DND-41 (cell line): ENCODE measurements around the gene MELTF.

ENCODE experiments used
- CTCF ChIP-seq: IDR thresholded peaks from 2 replicates; pipeline ENCODE4 v1.5.1; 2012; ENCODE audit warnings: borderline replicate concordance, low read length, moderate library complexity, mild to moderate bottlenecking; ENCODE audit not compliant: poor library complexity, severe bottlenecking; ENCODE audit errors: extremely low read depth
- EZH2 ChIP-seq: IDR thresholded peaks from 3 replicates; pipeline ENCODE4 v1.6.1; 2012; ENCODE audit warnings: borderline replicate concordance, low read depth, mild to moderate bottlenecking, moderate library complexity, low read length, inconsistent platforms; ENCODE audit not compliant: severe bottlenecking

GRCh38 chr3:197022405-197023231 is 7.0 kb downstream of the MELTF start:
- TF ChIP-seq CTCF (no peak), EZH2 (no peak)
